ENCODE data around the gene GTF2E1. TPM values are rescaled to one million over a fixed set of nuclear protein-coding genes. Genes with fewer than 3 reads are reported as not detected.

GTF2E1 gene
- total and polyA plus RNA-seq, 10 of the 15 experiments (the other 5 are each of a cell fraction or from before 2014, with no cell fraction given), result 9.2 to 24.9 (median 16.2) TPM

DNA sequence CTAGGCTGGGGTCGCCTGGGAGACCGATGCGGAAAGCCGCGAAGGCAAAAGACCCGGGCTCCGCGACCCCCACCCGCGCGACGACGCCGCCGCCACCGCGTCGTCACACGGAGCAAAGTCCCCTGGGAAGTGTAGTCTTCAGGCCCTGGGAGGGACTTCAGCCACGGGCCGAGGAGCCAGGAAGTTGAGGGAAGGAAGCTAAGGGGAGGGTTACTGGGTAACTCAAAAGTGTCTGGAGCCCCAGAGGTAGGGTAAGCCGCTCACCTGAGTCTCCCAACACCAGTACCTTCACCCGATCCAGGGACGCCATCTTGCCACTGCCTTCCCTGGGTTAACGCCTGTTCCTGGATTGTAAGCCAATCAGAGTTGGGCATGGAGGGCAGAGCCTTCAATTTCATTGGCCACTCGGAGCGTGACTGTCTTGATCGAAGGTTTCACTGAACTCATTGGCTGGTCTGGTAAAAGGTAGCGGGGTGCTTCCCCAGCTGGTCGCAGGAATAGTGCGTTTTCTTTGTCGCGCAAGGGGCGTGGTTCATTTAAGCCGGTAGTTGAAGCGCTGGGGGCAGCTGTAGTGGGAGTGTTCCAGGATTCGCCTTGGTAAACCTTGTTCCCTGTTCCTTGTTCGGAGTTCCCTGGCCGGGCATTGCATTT is at the start of gene GTF2E1, which contains the start of gene RABL3 (continued):
- TF ChIP-seq NFIC (IDR thresholded peaks at IDR 0.05; ENCODE audit: low read depth, low read length), result 0 out of 2 replicates have a peak, but pooled peaks have one; percentile 19
- TF ChIP-seq, protein P1, sequence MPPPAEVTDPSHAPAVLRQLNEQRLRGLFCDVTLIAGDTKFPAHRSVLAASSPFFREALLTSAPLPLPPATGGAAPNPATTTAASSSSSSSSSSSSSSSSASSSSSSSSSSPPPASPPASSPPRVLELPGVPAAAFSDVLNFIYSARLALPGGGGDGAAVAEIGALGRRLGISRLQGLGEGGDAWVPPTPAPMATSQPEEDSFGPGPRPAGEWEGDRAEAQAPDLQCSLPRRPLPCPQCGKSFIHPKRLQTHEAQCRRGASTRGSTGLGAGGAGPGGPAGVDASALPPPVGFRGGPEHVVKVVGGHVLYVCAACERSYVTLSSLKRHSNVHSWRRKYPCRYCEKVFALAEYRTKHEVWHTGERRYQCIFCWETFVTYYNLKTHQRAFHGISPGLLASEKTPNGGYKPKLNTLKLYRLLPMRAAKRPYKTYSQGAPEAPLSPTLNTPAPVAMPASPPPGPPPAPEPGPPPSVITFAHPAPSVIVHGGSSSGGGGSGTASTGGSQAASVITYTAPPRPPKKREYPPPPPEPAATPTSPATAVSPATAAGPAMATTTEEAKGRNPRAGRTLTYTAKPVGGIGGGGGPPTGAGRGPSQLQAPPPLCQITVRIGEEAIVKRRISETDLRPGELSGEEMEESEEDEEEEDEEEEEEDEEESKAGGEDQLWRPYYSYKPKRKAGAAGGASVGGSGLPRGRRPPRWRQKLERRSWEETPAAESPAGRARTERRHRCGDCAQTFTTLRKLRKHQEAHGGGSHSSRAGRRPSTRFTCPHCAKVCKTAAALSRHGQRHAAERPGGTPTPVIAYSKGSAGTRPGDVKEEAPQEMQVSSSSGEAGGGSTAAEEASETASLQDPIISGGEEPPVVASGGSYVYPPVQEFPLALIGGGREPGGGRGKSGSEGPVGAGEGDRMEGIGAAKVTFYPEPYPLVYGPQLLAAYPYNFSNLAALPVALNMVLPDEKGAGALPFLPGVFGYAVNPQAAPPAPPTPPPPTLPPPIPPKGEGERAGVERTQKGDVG (CRISPR knock-in tag; IDR thresholded peaks at IDR 0.05), result no peak
- TF ChIP-seq ZNF622 (IDR thresholded peaks at IDR 0.05), result no peak
- TF ChIP-seq, protein P2, sequence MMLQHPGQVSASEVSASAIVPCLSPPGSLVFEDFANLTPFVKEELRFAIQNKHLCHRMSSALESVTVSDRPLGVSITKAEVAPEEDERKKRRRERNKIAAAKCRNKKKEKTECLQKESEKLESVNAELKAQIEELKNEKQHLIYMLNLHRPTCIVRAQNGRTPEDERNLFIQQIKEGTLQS (IDR thresholded peaks at IDR 0.05; ENCODE audit: borderline replicate concordance, extremely low read depth, low read depth, low read length), result peak; percentile 57; the same call in 1 of the 2 replicates
- TF ChIP-seq, protein P3, sequence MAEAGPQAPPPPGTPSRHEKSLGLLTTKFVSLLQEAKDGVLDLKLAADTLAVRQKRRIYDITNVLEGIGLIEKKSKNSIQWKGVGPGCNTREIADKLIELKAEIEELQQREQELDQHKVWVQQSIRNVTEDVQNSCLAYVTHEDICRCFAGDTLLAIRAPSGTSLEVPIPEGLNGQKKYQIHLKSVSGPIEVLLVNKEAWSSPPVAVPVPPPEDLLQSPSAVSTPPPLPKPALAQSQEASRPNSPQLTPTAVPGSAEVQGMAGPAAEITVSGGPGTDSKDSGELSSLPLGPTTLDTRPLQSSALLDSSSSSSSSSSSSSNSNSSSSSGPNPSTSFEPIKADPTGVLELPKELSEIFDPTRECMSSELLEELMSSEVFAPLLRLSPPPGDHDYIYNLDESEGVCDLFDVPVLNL (IDR thresholded peaks at IDR 0.05; ENCODE audit: low read depth, low read length), result no peak
- TF ChIP-seq, protein P4, sequence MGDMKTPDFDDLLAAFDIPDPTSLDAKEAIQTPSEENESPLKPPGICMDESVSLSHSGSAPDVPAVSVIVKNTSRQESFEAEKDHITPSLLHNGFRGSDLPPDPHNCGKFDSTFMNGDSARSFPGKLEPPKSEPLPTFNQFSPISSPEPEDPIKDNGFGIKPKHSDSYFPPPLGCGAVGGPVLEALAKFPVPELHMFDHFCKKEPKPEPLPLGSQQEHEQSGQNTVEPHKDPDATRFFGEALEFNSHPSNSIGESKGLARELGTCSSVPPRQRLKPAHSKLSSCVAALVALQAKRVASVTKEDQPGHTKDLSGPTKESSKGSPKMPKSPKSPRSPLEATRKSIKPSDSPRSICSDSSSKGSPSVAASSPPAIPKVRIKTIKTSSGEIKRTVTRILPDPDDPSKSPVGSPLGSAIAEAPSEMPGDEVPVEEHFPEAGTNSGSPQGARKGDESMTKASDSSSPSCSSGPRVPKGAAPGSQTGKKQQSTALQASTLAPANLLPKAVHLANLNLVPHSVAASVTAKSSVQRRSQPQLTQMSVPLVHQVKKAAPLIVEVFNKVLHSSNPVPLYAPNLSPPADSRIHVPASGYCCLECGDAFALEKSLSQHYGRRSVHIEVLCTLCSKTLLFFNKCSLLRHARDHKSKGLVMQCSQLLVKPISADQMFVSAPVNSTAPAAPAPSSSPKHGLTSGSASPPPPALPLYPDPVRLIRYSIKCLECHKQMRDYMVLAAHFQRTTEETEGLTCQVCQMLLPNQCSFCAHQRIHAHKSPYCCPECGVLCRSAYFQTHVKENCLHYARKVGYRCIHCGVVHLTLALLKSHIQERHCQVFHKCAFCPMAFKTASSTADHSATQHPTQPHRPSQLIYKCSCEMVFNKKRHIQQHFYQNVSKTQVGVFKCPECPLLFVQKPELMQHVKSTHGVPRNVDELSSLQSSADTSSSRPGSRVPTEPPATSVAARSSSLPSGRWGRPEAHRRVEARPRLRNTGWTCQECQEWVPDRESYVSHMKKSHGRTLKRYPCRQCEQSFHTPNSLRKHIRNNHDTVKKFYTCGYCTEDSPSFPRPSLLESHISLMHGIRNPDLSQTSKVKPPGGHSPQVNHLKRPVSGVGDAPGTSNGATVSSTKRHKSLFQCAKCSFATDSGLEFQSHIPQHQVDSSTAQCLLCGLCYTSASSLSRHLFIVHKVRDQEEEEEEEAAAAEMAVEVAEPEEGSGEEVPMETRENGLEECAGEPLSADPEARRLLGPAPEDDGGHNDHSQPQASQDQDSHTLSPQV (IDR thresholded peaks at IDR 0.05), result no peak
- TF ChIP-seq PML (IDR thresholded peaks at IDR 0.05; ENCODE audit: low read length), result peak; percentile 86
- TF ChIP-seq CEBPB (IDR thresholded peaks at IDR 0.05; ENCODE audit: borderline replicate concordance in 1 of 2, low read depth in 2 of 2, low read length in 2 of 2), result no peak
- peak; percentile 83 for TF ChIP-seq SMAD5 (IDR thresholded peaks at IDR 0.05; ENCODE audit: low read depth)
- TF ChIP-seq YY1 (IDR thresholded peaks at IDR 0.05; ENCODE audit: low read depth, low read length), result peak; percentile 99
- peak; percentile 26; the same call in 1 of the 2 replicates for TF ChIP-seq LARP7 (IDR thresholded peaks at IDR 0.05)
- peak; percentile 95 for TF ChIP-seq NFYB (IDR thresholded peaks at IDR 0.05; ENCODE audit: insufficient read depth, low read depth, low read length)
- TF ChIP-seq, protein P5, sequence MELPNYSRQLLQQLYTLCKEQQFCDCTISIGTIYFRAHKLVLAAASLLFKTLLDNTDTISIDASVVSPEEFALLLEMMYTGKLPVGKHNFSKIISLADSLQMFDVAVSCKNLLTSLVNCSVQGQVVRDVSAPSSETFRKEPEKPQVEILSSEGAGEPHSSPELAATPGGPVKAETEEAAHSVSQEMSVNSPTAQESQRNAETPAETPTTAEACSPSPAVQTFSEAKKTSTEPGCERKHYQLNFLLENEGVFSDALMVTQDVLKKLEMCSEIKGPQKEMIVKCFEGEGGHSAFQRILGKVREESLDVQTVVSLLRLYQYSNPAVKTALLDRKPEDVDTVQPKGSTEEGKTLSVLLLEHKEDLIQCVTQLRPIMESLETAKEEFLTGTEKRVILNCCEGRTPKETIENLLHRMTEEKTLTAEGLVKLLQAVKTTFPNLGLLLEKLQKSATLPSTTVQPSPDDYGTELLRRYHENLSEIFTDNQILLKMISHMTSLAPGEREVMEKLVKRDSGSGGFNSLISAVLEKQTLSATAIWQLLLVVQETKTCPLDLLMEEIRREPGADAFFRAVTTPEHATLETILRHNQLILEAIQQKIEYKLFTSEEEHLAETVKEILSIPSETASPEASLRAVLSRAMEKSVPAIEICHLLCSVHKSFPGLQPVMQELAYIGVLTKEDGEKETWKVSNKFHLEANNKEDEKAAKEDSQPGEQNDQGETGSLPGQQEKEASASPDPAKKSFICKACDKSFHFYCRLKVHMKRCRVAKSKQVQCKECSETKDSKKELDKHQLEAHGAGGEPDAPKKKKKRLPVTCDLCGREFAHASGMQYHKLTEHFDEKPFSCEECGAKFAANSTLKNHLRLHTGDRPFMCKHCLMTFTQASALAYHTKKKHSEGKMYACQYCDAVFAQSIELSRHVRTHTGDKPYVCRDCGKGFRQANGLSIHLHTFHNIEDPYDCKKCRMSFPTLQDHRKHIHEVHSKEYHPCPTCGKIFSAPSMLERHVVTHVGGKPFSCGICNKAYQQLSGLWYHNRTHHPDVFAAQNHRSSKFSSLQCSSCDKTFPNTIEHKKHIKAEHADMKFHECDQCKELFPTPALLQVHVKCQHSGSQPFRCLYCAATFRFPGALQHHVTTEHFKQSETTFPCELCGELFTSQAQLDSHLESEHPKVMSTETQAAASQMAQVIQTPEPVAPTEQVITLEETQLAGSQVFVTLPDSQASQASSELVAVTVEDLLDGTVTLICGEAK (IDR thresholded peaks at IDR 0.05; ENCODE audit: borderline replicate concordance), result peak; percentile 68; the same call in 1 of the 2 replicates
- TF ChIP-seq KAT2A (conservative IDR thresholded peaks at IDR 0.05; ENCODE audit: control insufficient read depth, low read depth, low read length), result no peak
- TF ChIP-seq SMC3 (IDR thresholded peaks at IDR 0.05; ENCODE audit: borderline replicate concordance, low read length), result no peak
- peak; percentile 93; the same call in 1 of the 2 replicates for TF ChIP-seq TAF1 (IDR thresholded peaks at IDR 0.05; ENCODE audit: borderline replicate concordance, low read depth, low read length)
